Retinal pigment epithelial cell (primary cell): ENCODE results near the gene CDKN1A.

Source experiments
- DNase-seq: peaks from one replicate; pipeline ENCODE4 v3.0.0-alpha.2; 2010; ENCODE audit warnings: low read depth
- H3K4me3 ChIP-seq: 2 replicates; pipeline ENCODE4 v1.5.1; 2011; ENCODE audit warnings: mild to moderate bottlenecking, low read length, control low read depth, moderate library complexity
- TF ChIP-seq, protein P1 (sequence below): conservative IDR thresholded peaks from 2 replicates; pipeline ENCODE4 v1.5.1; 2011; ENCODE audit warnings: low read depth, low read length, control low read depth, inconsistent platforms

CDKN1A gene

DNA sequence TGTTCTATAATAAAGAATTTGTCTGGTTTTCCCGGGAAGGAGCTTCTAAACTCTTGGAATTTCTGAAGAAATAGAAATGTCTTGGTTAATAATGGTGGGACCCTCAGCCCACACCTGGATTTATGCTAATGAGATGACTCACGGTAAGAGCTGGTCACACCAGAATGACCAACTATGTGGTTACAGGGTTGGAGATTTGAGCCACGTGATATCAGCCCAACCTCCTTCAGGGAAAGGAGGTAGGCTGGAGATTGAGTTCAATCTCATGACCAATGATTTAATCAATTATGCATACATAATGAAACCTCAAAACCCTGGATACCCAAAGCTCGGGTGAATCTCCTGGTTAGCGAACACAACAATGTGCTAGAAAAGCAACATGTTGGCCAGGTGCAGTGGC is 22.1 kb upstream of the CDKN1A start:
- TF ChIP-seq, protein P1, sequence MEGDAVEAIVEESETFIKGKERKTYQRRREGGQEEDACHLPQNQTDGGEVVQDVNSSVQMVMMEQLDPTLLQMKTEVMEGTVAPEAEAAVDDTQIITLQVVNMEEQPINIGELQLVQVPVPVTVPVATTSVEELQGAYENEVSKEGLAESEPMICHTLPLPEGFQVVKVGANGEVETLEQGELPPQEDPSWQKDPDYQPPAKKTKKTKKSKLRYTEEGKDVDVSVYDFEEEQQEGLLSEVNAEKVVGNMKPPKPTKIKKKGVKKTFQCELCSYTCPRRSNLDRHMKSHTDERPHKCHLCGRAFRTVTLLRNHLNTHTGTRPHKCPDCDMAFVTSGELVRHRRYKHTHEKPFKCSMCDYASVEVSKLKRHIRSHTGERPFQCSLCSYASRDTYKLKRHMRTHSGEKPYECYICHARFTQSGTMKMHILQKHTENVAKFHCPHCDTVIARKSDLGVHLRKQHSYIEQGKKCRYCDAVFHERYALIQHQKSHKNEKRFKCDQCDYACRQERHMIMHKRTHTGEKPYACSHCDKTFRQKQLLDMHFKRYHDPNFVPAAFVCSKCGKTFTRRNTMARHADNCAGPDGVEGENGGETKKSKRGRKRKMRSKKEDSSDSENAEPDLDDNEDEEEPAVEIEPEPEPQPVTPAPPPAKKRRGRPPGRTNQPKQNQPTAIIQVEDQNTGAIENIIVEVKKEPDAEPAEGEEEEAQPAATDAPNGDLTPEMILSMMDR = no peak
- no peak overlapping the region for H3K4me3 ChIP-seq
- no peak for DNase-seq

DNA sequence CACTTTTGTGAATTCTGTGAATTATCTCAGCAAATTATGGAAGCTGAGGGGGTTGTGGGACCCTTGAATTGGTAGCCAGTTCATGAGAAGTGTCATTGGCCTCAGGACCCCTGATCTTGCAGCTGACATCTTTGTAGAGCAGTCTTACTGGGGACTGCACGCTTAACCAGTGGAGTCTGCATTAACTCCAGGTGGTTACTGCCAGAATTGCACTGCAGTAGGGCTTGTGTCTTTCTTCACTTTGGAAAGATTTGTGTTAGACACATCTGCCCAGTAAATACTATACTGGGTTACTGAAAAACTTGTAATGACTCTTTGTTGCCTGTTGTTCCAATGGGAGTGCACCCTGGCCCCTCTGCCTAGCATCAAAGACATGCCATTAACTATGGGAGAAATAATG is 21.2 kb upstream of the CDKN1A start:
- DNase-seq = no peak
- no peak overlapping the region for H3K4me3 ChIP-seq
- TF ChIP-seq, protein P1 = peak; percentile 7

DNA sequence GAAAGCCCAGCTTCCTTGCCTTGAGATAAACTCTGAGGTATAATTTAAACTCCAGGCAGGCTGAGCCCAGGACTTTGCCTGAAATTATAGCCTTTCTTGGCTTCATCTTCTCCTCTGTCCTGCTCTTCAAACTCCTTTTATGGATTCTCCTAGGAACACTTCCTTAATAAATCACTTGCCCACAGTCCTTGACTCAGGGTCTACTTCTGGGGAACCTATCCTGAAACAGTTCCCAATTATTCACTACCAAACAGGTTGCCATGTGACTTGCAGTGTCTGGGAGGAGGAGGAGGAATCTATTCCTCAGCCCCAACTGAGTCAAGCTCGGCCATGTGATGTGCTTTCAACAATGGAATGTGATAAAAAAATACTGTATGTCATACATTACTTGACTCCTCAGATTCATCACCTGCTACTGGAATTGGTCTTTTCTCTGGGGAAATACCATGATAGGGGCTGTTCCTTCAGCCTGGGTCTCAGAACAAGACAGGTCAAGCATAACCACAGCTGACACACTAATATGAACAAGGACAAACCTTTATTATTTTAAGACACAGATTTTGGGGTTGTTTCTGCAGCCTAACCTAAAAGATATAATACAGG is 20.5 kb upstream of the CDKN1A start:
- H3K4me3 ChIP-seq = no peak overlapping the region
- TF ChIP-seq, protein P1 = no peak
- DNase-seq = no peak

DNA sequence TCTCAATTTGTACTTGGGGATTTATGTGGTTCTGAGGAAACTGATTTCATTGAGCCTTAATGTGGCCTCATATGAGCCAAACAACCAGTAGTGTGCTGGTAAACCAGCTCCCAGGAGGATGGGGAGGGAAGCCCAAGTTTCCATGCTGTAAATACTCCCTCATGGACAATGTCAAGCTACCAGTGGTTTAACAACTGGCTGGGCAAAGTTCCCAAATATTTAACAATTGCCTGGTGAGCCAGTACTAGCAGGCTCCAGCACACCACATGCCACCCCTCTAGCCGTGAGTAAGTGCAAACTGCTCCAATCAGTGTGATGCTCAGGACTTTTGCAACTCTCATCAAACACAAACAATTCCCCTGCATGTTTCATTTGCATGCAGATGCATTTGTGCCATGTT is 19.2 kb upstream of the CDKN1A start:
- no peak overlapping the region for H3K4me3 ChIP-seq
- no peak for DNase-seq
- TF ChIP-seq, protein P1 = no peak

DNA sequence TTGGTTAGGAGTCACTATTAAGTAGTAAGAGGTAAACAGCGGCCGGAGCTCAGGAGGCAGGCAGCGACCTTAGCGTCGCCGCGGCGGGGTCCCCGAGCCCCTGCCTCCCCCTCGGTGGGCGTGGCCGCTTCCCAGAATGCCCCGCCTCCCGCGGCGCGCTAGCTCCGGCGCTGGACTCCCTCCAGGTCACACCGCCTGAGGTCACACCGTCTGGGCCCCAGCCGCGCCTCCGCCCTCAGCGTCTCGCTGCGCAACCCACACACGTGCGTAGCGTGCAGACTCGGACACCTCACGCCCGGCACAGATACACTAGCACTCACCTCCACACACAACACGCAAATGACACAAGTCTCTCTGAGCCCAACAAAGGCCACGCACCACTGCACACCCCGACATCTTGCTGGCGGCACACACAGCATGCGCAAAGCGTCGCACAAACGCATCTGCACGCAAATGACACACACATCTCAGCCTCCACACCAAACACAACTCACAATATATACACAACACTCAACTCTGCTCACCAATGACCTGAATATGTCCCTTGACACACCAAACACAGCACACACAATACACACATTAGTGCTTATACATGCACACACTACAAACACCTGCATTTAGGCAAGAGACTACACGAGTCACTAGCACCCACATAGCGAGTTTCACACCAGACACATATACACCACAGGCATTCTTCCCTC is 17.6 kb upstream of the CDKN1A start:
- DNase-seq = no peak
- H3K4me3 ChIP-seq = peak overlapping the region; percentile 15
- TF ChIP-seq, protein P1 = no peak

DNA sequence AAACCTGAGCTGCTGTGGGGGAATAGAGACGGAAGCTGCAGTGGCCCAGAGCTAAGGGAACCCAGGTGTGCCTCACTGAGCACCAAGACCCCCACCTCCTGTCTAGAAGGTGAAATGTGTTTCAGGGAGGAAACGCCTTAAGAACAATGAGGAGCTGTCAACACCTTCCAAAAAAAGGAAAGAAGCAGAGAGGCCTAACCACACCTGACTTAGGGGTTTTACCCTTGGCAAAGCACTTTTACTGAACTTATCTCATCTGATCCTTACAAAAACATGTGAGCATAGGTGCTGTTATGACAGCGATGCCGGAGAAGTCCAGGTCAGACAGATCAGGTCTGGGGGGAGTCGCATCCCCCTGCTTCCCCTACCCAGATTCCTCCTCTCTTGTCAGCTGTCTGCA is 16.1 kb upstream of the CDKN1A start:
- TF ChIP-seq, protein P1 = no peak
- DNase-seq = no peak
- H3K4me3 ChIP-seq = no peak overlapping the region

DNA sequence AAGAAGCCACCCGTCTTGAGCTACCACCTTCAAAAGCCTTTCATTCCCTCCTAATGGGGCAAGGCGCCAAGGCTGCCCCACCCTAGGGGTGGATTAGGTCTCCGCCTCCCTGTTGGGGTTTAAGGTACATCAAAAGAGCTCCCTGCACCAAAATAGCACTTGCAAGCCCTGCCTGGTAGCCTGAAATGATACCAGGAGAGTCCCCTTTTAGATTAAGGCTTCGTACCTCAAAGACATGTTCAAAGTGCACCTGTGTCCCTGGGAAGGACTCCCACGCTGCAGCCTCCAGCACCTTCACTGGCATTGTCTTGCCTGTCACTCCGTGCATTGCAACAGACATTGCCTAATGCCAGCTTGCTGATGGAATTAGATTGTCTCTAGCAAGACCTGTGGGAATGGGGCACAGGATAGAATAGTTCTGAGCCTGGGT is 15.7 kb upstream of the CDKN1A start:
- H3K4me3 ChIP-seq = no peak overlapping the region
- DNase-seq = no peak
- TF ChIP-seq, protein P1 = no peak
